GM13977 (cell line): ENCODE results near the gene ATP8B4.

Experiments used
- DNase-seq: peaks from one replicate; pipeline ENCODE4 v3.0.0; 2012; ENCODE audit warnings: low spot score
- CTCF ChIP-seq: IDR thresholded peaks from 2 replicates; pipeline ENCODE4 v1.5.1; 2012; ENCODE audit warnings: mild to moderate bottlenecking, control low read depth; ENCODE audit not compliant: insufficient read depth; ENCODE audit errors: extremely low read depth, missing control alignments
- in situ Hi-C: fragments of 300-500 bp; cut with MboI; formaldehyde crosslinking; loops from one replicate; pipeline ENCODE4 v1.12.0; 2022; ENCODE audit warnings: low sequenced_read_pairs, low pct_unique_long_range_greater_than_20kb, mixed read lengths, inconsistent platforms; ENCODE audit not compliant: unreplicated experiment

Gene ATP8B4

GRCh38 chr15:49848282-49848724 is 270.7 kb downstream of the ATP8B4 start:
- TF ChIP-seq CTCF, result no peak
- in situ Hi-C loops, result no loop called here
- no peak for DNase-seq

GRCh38 chr15:49847423-49848281 is 271.4 kb downstream of the ATP8B4 start:
- in situ Hi-C loops, result no loop called here
- no peak for TF ChIP-seq CTCF

GRCh38 chr15:49844390-49844789 is 274.6 kb downstream of the ATP8B4 start:
- in situ Hi-C loops, result no loop called here
- no peak for DNase-seq
- no peak for TF ChIP-seq CTCF

More at GRCh38 chr15:49847423-49848281, 271.4 kb downstream of the ATP8B4 start:
- DNase-seq, result no peak

- TF ChIP-seq CTCF, result no peak
- in situ Hi-C loops, result no loop called here
- DNase-seq, result no peak
Measured at GRCh38 chr15:49843725-49844124, 275.3 kb downstream of the ATP8B4 start.

GRCh38 chr15:49842031-49842730 is 276.9 kb downstream of the ATP8B4 start:
- TF ChIP-seq CTCF, result no peak
- in situ Hi-C loops, result no loop called here
- no peak for DNase-seq

GRCh38 chr15:49832511-49832910 is 286.5 kb downstream of the ATP8B4 start:
- DNase-seq, result no peak

More at GRCh38 chr15:49832511-49832910, 286.5 kb downstream of the ATP8B4 start:
- in situ Hi-C loops, result no loop called here
- no peak for TF ChIP-seq CTCF
